Embryonic facial prominence (tissue), 1 donor: ENCODE data around the gene KY.

Experiments used
- DNase-seq: peaks from one replicate; pipeline ENCODE4 v3.0.0-alpha.2; 2016; ENCODE audit errors: extremely low spot score

The KY gene

GRCh38 chr3:134644731-134645514 lies 5.9 kb downstream of the KY start:
- DNase-seq = no peak

- DNase-seq = no peak
Observed at GRCh38 chr3:134643150-134643675, 7.6 kb downstream of the KY start.

- no peak for DNase-seq
Observed at GRCh38 chr3:134642445-134643149, 8.2 kb downstream of the KY start.

- no peak for DNase-seq
Observed at GRCh38 chr3:134641671-134642300, 9.0 kb downstream of the KY start.

GRCh38 chr3:134640872-134641470 lies 9.9 kb downstream of the KY start:
- DNase-seq = no peak

- no peak for DNase-seq
Observed at GRCh38 chr3:134640378-134640777, 10.4 kb downstream of the KY start.

- no peak for DNase-seq
Observed at GRCh38 chr3:134638385-134639030, 12.3 kb downstream of the KY start.

- no peak for DNase-seq
Observed at GRCh38 chr3:134636406-134636805, 14.4 kb downstream of the KY start.

GRCh38 chr3:134630506-134630905 lies 20.3 kb downstream of the KY start:
- DNase-seq = no peak

- no peak for DNase-seq
Observed at GRCh38 chr3:134628884-134629283, 21.9 kb downstream of the KY start.

GRCh38 chr3:134627831-134628230 lies 23.0 kb downstream of the KY start:
- DNase-seq = no peak

GRCh38 chr3:134625885-134626741 lies 24.7 kb downstream of the KY start:
- no peak for DNase-seq

- DNase-seq = no peak
Observed at GRCh38 chr3:134625462-134625861, 25.4 kb downstream of the KY start.

GRCh38 chr3:134624537-134625287 lies 26.1 kb downstream of the KY start:
- no peak for DNase-seq

GRCh38 chr3:134623615-134624245 lies 27.1 kb downstream of the KY start:
- no peak for DNase-seq

GRCh38 chr3:134622806-134623365 lies 27.9 kb downstream of the KY start:
- DNase-seq = no peak

- no peak for DNase-seq
Observed at GRCh38 chr3:134621854-134622253, 29.0 kb downstream of the KY start.

- DNase-seq = no peak
Observed at GRCh38 chr3:134620476-134621115, 30.2 kb downstream of the KY start.
